HG03060 (cell line): ENCODE results near the gene ANKFY1.
"Not testable (repeated sequence)": the region's sequence is repeated elsewhere in the genome, so short reads cannot be mapped to it uniquely, and the experiment has no call there.

Experiments used
- ATAC-seq: cut with Tn5 transposase; IDR thresholded peaks from one replicate; pipeline ENCODE4 v1.9.1; 2021; ENCODE audit warnings: low read depth, moderate number of reproducible peaks; ENCODE audit not compliant: unreplicated experiment

ANKFY1 gene

GRCh38 chr17:4161967-4162305, 101.8 kb downstream of the ANKFY1 start:
- no peak for ATAC-seq

- ATAC-seq, result no peak
Observed at GRCh38 chr17:4161192-4161966, 102.4 kb downstream of the ANKFY1 start.

GRCh38 chr17:4160294-4160859, 103.4 kb downstream of the ANKFY1 start:
- ATAC-seq, result no peak

- ATAC-seq, result no peak
Observed at GRCh38 chr17:4159761-4160160, 104.0 kb downstream of the ANKFY1 start.

- no peak for ATAC-seq
Observed at GRCh38 chr17:4157618-4158333, 106.0 kb downstream of the ANKFY1 start.

GRCh38 chr17:4156750-4157381, 106.9 kb downstream of the ANKFY1 start:
- no peak for ATAC-seq

GRCh38 chr17:4155980-4156620, 107.7 kb downstream of the ANKFY1 start:
- no peak for ATAC-seq

- ATAC-seq, result no peak
Observed at GRCh38 chr17:4154201-4154600, 109.6 kb downstream of the ANKFY1 start.

GRCh38 chr17:4152471-4152870, 111.3 kb downstream of the ANKFY1 start:
- no peak for ATAC-seq

- ATAC-seq, result no peak
Observed at GRCh38 chr17:4150096-4150495, 113.7 kb downstream of the ANKFY1 start.

GRCh38 chr17:4148611-4149308, 115.0 kb downstream of the ANKFY1 start:
- no peak for ATAC-seq

GRCh38 chr17:4147751-4148310, 115.9 kb downstream of the ANKFY1 start:
- no peak for ATAC-seq

GRCh38 chr17:4146641-4147040, 117.1 kb downstream of the ANKFY1 start:
- ATAC-seq, result no peak

- no peak for ATAC-seq
Observed at GRCh38 chr17:4144422-4144747, 119.4 kb downstream of the ANKFY1 start.

GRCh38 chr17:4143563-4144421, 120.0 kb downstream of the ANKFY1 start:
- peak; percentile 41 for ATAC-seq

- ATAC-seq, result no peak
Observed at GRCh38 chr17:4142107-4142900, 121.5 kb downstream of the ANKFY1 start.

GRCh38 chr17:4140125-4140524, 123.7 kb downstream of the ANKFY1 start:
- no peak for ATAC-seq

GRCh38 chr17:4138906-4139526, 124.8 kb downstream of the ANKFY1 start:
- not testable (repeated sequence) for ATAC-seq
